Fibroblast of skin of right biceps (primary cell): Measurements from ENCODE around the gene GPS1.
"Not testable (repeated sequence)": the region's sequence is repeated elsewhere in the genome, so short reads cannot be mapped to it uniquely, and the experiment has no call there.

ENCODE experiments used
- DNase-seq: peaks from one replicate; pipeline ENCODE4 v3.0.0-alpha.2; 2013

Gene GPS1

DNA sequence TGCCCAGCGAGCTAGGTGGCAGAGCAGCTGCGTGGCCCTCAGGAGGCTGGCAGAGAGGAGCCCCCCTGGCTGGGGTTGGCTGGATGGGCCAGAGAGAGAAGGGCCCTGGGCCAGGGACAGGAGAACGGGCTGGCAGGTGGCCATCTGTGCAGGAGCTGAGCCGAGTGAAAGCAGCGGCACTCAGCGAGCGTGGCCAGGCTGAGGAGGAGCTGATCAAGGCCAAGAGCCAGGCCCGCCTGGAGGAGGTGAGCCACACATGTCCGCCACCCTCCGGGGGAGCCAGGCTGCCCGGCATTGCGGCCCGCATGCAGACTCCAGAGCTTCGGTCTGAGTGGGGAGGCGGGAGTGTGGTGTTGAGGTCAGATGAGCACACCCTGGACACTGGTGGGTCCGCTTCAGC is 22.3 kb upstream of the GPS1 start:
- DNase-seq = no peak

DNA sequence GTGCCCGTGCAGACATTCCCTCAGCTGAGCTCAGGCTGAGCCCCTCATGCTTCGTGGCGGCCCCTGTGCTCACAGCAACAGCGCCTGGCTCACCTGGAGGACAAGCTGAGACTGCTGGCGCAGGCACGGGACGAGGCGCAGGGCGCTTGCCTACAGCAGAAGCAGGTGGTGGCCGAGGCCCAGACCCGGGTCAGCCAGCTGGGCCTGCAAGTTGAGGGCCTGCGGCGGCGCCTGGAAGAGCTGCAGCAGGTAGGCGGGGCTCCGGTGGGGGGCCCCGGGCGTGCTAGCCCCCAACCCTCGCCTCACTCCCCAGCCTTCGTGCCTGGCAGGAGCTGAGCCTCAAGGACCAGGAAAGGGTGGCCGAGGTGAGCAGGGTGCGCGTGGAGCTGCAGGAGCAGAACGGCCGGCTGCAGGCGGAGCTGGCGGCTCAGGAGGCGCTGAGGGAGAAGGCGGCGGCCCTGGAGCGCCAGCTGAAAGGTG is 21.7 kb upstream of the GPS1 start:
- DNase-seq = no peak

DNA sequence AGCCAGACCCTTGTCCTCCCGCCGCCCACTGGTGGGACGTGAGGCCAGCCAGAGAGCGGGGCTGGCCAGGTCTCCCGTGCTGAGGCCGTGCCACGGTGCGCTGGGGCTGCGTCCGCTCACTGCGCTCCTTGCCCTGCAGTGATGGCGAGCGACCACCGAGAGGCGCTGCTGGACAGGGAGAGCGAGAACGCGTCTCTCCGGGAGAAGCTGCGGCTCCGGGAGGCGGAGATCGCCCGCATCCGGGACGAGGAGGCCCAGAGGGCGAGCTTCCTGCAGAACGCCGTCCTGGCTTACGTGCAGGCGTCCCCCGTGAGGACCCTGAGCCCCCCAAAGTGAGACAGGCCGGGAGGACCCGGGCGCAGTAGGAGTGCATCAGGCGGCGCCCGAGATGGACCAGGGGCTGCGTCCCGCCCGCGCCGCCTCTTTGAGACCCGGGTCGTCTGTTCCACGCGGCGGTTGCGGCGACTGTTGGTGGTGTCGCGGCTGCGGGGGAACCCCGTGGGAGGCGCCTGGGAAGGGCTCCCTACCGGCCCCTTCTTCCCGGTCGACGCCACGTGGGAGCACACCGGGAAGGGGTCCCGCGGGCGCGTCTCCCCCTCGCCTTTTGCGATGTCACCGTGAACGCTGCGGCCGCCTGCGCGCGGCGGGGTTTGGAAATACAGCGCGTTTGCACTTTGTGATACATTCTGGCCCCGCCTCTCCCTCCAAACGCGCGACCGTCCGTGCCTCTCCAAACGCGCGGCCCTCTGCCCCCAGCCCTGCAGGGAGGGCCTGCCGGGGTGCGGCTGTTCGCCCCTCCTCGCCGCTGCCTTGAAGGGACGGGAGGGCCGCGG is 21.0 kb upstream of the GPS1 start:
- DNase-seq = peak; percentile 74

DNA sequence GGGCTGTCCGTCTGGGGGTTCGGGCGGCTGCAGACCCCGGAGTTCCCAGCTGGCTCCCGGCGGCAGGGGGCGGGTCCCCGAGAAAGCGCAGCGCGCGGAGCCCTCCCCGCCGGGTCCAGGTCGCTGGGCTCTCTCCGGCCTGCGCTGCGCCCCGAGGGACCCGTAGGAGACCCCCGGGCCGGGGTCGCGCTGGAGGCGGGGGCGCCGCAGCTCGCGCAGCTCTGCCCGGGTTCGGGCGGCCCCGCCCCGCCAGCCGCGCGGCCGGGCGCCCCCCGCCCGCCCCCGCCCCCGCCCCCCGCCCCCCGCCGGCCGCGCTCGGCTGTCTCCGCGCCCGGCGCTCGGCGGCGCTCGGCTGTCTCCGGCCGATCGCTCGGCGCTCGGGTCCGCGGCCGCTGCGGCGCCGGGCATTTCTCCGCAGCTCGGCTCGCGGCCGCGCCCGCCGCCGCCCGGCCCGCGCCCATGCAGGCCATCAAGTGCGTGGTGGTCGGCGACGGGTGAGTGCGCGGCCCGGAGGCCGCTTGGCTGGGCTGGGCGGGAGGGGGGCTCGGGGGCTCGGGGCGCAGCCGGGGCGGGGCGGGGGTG is 20.3 kb upstream of the GPS1 start, which contains the start of gene RAC3:
TSS of gene RAC3 (plus strand) at position 376 of the 582 bp plus-strand sequence. CDS start at position 460, 84 bp downstream.
- DNase-seq = peak; percentile 29

DNA sequence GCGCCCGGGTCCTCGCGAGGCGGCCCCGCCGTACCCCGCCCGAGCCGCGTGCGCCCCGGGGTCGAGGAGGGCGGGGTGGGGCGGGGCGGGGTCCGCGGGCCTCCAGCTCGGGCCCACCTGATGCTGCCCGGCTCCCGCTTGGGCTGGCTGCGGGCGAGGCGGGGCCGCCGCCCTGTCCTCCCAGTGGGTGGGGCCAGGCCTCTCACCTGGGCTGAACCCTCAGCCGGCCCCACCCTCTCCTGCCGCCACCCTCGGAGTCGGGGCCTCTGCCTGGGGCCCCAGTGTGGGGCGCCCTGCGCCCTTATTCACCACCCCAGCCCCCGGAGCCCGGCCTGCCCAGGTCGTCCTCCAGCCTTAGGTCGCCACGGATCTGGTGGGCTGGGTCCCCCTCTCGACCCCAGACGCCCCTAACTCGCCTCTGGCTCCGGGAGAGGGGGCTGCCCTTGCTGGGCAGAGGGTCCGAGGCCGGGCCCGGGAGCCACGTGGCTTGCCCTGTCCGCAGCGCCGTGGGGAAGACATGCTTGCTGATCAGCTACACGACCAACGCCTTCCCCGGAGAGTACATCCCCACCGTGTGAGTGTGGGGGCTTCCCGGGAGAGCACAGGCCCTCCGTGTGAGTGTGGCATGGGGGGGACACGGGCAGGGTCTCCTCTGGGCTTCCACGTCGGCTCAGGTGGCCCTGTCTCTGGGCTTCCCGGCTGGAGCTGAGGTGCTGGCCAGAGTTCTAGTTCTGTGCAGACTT is 19.6 kb upstream of the GPS1 start:
- no peak for DNase-seq

DNA sequence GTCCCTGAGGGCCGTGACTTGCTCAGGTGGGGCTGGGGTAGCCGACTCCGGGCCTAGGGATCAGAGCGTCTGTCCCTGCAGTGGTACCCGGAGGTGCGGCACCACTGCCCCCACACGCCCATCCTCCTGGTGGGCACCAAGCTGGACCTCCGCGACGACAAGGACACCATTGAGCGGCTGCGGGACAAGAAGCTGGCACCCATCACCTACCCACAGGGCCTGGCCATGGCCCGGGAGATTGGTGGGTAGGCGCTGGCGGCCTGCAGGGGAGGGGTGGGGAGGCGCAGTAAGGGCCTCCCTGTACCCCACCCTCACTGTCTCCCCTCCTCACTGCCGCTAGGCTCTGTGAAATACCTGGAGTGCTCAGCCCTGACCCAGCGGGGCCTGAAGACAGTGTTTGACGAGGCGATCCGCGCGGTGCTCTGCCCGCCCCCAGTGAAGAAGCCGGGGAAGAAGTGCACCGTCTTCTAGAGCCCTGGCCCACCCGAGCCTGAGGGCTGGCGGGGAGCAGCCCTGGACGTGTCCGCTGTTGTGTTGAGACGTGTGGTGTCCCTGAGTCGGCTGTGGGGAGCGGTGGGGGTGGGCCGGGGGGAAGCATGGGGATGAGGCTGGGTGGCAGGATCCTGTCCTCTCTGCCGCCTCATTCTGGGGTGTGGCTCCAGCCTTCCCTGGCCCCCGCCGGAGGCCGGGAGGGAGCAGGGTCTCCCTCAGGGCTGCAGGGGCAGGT is 18.2 kb upstream of the GPS1 start:
- DNase-seq = no peak

DNA sequence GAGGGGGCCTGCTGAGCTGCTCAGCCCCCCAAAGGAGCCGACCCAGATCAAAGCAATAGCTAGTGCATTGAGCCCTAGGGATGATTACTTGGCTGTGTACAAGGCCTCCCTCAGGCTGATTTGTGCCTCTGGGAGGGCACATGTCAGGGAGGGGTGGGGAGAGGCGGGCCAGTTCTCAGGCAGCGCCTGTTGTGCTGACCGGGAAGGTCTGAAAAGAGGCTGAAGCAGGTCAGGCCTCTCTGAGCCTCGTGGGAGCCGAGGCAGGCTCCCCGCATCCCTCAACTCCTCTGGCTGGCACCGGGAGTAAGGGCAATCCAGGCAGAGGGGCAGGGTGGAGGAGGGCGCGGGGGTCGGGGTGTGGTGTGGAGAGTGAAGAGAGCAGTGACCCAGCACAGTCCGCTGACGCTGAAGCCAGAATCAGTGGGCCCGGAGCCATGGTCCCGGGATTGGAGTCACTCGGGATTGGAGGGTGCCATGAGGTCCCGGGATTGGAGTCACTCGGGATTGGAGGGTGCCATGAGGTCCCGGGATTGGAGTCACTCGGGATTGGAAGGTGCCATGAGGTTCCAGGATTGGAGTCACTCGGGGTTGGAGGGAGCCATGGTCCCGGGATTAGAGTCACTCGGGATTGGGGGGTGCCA is 17.2 kb upstream of the GPS1 start:
- no peak for DNase-seq

DNA sequence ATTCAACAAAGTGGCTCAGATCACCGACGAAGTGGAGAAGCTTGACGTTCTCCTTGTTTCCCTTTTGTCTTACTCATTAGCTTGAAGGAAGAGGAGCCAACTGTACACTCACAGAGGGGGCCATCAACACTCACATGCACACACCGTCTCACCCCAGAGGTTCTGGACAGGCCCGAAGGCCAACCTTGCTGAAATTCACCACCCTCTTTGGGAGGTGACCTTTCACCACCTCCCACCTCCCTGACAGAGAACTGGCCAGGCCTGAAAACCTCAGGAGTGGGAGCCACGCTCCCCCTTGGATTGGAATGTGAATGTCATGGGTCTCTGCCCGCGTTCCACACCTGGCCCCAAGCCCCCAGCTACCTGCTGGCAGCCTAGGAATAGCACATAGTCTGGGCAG is 16.2 kb upstream of the GPS1 start:
- DNase-seq = no peak

DNA sequence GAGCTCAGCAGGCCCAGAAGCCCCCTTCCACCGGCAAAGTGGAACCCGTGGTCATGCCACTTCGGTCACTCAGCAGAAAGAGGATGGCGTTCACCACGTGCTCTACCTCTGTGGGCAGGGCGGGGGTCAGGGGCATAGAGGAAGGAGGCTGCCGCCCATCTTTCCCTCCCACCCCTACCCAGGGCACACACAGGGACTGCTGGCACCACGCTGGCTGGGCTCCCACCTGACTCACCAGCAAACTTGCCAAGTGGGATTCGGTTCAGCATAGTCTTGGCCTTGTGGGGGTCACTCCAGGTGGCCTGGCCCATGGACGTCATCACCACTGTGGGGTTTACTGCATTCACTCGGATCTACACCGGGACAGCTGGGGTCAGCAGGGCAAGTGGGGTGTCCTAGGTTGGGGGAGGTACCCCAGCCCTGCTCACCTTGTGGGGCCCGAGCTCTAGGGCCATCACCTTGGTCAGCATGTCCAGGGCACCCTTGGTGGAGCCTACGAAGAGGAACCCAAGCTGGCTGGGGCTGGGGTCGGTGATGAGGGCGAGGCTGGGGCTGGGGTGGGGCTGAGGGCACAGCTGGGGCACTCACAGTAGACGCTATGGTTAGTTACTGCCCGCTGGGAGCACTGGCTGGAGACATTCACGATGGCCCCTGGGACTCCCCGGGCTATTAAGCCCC is 15.6 kb upstream of the GPS1 start:
- no peak for DNase-seq

DNA sequence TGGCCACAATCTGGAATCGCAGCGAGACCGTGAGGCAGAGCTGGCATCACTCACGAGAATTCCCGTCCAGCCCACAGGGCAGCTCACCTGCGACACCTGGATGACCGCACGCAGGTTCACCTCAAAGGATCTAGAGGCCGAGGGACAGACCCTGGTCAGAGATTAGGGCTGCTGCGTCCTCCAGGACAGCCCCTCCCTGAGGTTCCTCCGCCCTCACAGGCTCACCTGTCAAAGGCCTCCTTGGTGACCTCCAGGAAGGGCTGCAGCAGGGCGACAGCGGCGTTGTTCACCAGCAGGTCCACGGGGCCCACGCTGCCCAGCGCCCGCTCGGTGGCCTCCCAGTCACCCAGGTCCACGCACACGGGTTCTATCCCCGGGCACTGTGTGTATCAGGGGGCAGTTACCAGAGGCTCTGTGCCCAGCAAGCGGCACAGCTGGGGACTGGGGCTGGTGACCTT is 15.0 kb upstream of the GPS1 start:
- no peak for DNase-seq

DNA sequence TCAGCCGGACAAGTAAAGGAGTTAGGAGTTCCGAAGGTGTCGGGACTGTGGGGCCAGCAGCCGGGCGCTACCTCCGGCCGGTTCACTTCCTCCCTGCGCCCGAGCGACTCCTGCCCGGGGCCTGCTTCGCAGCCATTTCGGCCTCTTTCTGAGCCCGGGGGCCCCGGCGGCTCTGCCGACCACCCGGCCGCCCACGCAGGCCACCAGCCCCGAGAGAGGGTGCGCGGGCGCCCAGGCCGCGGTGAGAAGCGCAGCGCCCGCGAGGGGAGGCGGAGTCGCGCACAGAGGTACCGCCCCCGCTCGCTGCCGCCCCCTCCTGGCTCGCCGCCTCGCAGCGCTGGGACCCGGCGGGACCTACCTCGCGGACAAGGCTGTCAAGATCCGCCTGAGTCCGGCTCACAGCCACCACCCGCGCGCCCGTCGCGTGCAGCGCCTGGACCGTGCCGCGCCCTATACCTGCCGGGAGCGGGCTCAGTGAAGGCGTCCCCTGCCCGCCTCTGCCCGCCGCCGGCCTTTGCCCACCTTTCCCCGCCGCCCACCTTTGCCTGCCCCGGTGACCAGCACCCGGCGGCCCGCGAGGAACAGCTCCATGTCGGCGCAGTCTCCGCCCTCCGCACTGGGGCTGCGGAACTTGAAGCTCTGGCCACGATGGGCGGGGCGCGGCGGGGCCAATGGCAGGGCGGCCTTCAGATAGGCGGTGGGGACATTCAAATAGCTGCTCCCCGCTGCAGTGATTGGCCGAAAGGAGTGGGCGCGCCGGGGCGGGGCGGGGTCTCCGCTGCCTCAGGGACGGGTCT is 14.4 kb upstream of the GPS1 start, which contains the start of gene DCXR:
TSS of gene DCXR (minus strand) at position 606 of the 797 bp plus-strand sequence. CDS start at position 591, 15 bp downstream.
- DNase-seq = peak; percentile 96

DNA sequence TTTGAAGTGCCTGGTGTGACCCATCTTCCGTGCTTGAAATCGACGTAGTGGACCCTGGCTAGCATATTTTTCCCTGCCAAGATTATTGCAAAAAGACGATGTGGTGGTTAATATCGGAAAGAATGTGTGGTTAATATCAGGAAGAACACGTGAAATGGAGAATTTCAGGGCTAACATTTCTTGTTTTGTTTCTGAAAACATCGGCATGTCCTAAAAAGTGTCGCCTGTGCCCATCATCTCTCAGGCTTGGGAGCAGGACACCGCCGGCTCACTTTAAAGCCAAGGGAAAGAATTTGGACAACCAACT is 13.9 kb upstream of the GPS1 start:
- DNase-seq = no peak

DNA sequence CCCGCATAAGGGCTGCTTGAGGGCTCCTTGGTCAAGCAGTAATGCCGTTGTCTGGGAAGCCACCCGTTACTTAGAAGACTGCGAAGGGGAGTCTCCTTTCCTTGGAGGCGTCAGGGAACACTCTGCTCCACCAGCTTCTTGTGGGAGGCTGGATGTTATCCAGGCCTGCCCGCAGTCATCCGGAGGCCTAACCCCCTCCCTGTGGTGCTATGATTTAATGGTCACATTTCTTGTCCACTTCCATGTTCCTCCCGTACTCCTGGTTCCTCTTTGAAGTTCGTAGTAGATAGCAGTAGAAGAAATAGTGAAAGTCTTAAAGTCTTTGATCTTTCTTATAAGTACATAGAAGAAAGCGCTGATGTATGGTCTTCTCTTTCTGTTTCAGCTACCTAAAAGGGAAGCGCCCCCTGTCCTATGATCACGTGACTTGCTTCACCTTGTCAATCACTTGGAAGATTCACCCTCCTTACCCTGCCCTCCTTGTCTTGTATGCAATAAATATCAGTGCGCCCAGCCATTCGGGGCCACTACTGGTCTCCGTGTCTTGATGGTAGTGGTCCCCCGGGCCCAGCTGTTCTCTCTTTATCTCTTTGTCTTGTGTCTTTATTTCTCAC is 12.8 kb upstream of the GPS1 start:
- not testable (repeated sequence) for DNase-seq

DNA sequence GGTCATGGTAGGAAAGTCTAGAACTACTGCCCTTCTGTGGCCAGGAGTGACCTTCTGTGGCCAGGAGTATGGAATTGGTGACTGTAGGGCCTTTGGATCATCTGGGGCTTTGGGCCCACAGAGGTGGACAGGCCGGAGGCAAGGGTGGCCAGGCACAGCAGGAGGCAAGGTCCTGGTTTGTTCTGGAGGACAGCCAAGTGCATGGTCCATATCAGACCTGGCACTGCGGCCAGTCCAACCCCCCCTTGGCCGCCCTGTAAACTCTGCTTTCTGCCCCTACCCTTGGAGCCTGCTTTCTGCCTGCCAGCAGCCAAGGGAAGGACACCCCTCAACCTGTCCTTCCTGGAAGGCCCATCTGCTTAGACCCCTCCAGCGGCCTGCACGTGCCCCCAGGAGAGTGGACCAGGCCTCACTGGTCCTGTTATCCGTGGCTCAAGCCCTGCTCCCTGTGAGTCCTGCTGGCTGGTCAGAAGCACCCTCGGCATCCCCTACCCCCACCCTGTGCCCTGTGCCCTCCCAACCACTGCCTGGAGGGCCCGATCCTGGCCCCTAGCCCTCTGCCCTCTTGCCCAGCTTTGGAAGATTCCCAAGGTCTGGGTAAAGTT is 11.9 kb upstream of the GPS1 start:
- DNase-seq = no peak

DNA sequence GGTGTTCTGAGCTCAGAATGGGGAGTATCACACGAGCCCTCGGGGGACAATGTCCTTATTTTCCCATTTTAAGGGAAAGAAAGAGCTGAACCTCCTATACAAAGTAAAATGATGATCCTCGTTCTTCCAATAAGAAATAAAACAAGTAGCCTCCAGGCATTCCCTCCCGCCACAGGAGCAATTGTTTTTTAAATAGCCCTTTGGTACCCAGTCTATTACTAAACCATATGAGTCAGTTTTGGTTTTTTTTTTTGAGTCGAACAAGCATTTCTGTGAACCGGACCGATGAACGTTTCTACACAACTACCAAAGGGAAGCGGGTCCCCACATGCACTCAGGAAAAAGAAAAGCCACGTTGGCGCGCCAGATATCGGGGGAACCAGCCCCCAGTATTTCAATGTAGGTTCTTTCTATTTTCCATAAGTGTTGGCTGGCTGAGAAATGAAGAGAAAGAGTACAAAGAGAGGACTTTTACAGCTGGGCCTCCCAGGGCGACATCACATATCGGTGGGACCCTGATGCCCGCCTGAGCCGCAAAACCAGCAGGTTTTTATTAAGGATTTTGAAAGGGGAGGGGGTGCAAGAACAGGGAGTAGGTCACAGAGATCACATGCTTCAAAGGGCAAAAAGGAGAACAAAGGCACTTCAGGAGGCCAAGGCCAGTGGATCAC is 10.4 kb upstream of the GPS1 start:
- no peak for DNase-seq

DNA sequence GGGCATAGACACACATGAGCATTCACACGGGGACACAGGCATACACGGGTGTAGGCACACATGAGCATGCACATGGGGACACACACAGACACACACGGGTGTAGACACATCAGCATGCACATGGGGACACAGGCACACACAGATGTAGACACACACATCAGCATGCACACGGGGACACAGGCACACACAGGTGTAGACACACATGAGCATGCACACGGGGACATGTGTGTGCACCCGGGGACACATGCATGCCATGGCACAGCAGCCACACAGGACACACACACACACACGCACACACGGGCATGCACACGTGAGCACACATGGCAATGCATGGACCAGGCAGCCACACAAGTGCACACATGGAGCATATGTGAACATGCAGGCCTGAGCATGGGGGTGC is 9.0 kb upstream of the GPS1 start:
- DNase-seq = no peak

DNA sequence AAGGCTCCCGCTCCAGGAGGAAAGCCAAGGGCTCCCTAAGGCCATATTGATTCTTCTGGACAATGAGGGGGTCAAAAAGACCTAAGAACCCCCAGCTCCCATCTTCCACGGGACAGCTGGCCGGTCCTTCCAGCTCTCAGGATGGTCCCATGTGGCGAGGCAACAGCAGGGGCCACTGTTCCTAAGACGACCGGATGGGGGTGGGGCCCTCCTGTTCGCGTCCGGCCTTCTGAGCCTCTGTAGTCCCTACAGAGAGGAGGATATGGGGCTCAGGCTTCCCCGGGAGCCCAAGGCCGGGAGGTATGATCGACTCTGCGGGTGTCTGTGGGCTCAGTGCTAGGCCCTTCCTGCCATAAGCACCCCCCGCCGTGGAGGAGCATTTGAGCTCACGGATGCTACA is 8.2 kb upstream of the GPS1 start:
- no peak for DNase-seq

DNA sequence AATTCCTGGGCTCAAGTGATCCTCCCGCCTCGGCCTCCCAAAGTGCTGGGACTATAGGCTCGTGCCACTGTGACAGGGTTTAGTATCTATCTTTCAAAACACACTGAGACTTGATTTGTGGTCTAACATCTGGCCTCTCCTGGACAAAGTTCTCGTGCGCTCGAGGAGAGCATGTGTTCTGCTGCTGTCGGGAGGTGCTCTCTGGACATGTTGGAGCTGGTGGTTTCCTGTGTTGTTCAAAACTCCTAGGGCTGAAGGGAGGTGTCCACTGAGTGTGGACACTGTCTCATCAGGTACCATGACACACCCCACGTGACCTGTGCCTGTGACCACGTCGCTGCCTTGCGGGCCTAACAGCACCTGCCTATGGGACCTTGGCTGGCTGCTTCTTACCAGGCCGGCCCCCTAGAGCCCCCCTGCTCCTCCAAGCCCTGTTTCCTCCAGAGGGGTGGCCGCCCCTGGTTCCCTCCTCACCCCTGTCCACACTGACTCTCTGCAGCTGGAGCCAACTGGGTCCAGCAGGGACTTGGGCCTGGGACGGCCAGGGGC is 5.7 kb upstream of the GPS1 start:
- no peak for DNase-seq

DNA sequence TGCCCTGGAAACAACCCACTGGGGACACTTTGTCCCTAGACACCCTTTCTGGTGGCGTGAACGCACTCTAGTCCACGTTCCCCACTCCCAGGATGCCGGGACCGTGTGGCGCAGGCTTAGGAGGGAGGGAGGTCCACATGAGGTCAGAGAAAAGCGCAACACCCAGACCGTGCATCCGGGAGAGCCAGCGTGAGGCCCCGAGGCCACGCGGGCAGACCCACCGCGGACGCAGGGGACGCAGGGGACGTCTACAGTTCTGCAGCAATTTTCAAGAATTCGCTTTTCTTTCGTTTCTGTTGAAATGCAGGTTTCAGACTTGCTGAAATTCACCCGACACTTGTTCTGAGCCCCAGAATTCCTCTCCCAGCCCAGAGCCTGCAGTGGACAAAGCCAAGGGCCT is 4.8 kb upstream of the GPS1 start:
- DNase-seq = no peak
